H1 (cell line): Measurements from ENCODE around the gene GOLGA6C. TPM values are rescaled to one million over a fixed set of nuclear protein-coding genes. Genes with fewer than 3 reads are reported as not detected.

Experiments
- CTCF ChIA-PET: fragments of 300-600 bp; sonication (Branson Sonifier 250); formaldehyde crosslinking; loops from one replicate; lab custom pipeline; 2021; ENCODE audit not compliant: partially characterized antibody; lab: Charles Lee
- POLR2A ChIA-PET: fragments of 300-600 bp; sonication (Branson Sonifier 250); formaldehyde crosslinking; loops from one replicate; lab custom pipeline; 2021; ENCODE audit warnings: inconsistent platforms; ENCODE audit not compliant: partially characterized antibody; lab: Charles Lee
- DNase-seq, 2 experiments: peaks; one replicate each; pipeline versions ENCODE4 v3.0.0 to v3.0.0-alpha.2; 2010 to 2022; ENCODE audit warnings: low spot score in 2 of 2, low read depth in 1 of 2, mixed read lengths in 1 of 2
- FAIRE-seq: peaks from 2 replicates; lab custom pipeline; 2011; peaks lifted over from hg19 to GRCh38; lab: Jason Lieb, UNC
- H2AFZ ChIP-seq: 2 replicates; pipeline ENCODE4 v1.8.1; 2012; ENCODE audit warnings: low read length, inconsistent platforms
- H2AK5ac ChIP-seq: 2 replicates; pipeline ENCODE4 v1.6.1; 2013; ENCODE audit warnings: low read depth, low read length
- H2BK120ac ChIP-seq: replicated peaks from 2 replicates; pipeline ENCODE3; 2013; ENCODE audit warnings: low read depth, low read length, inconsistent platforms
- H2BK12ac ChIP-seq: 2 replicates; pipeline ENCODE4 v1.6.1; 2013; ENCODE audit warnings: low read depth, low read length
- H2BK15ac ChIP-seq: 2 replicates; pipeline ENCODE4 v1.6.1; 2013; ENCODE audit warnings: low read length
- H2BK20ac ChIP-seq: 2 replicates; pipeline ENCODE4 v1.6.1; 2013; ENCODE audit warnings: low read length
- H2BK5ac ChIP-seq: 2 replicates; pipeline ENCODE4 v1.6.1; 2013; ENCODE audit warnings: low read depth, low read length
- H3K14ac ChIP-seq: 2 replicates; pipeline ENCODE4 v1.6.1; 2013; ENCODE audit warnings: inconsistent platforms; ENCODE audit not compliant: insufficient read length
- H3K18ac ChIP-seq: 2 replicates; pipeline ENCODE4 v1.6.1; 2013; ENCODE audit warnings: low read length; ENCODE audit errors: extremely low read depth
- H3K23ac ChIP-seq: 2 replicates; pipeline ENCODE4 v1.6.1; 2013; ENCODE audit warnings: inconsistent platforms; ENCODE audit not compliant: insufficient read length
- H3K23me2 ChIP-seq: 2 replicates; pipeline ENCODE4 v1.6.1; 2013; ENCODE audit warnings: low read depth, low read length
- H3K27ac ChIP-seq: 2 replicates; pipeline ENCODE4 v1.6.1; 2011; ENCODE audit warnings: low read depth, low read length, inconsistent platforms
- H3K27me3 ChIP-seq, 4 experiments: replicated peaks in 1 of 4; 1 replicate in 1 of 4; 2 replicates in 3 of 4; pipeline versions ENCODE4 v1.6.1 to v1.8.1; 2011 to 2013; ENCODE audit warnings: low read length in 3 of 4, mild to moderate bottlenecking in 3 of 4, inconsistent platforms in 2 of 4, mixed read lengths in 2 of 4, moderate library complexity in 1 of 4; ENCODE audit not compliant: control insufficient read depth in 3 of 4, insufficient read depth in 3 of 4; ENCODE audit errors: extremely low read depth in 1 of 4
- H3K36me3 ChIP-seq, 4 experiments: 2 replicates each; pipeline versions ENCODE4 v1.6.1 to v1.8.1; 2011 to 2013; ENCODE audit warnings: mild to moderate bottlenecking in 4 of 4, low read length in 3 of 4, moderate library complexity in 2 of 4, control low read depth in 1 of 4, inconsistent platforms in 1 of 4; ENCODE audit not compliant: insufficient read depth in 4 of 4, control insufficient read depth in 2 of 4
- H3K4ac ChIP-seq: replicated peaks from 2 replicates; pipeline ENCODE3; 2013; ENCODE audit warnings: low read length, low read depth, mixed read lengths, inconsistent platforms; ENCODE audit not compliant: insufficient read length
- H3K4me1 ChIP-seq, 4 experiments: replicated peaks in 1 of 4; 1 replicate in 1 of 4; 2 replicates in 3 of 4; pipeline versions ENCODE4 v1.6.1 to v1.8.1; 2011 to 2013; ENCODE audit warnings: low read length in 3 of 4, inconsistent platforms in 2 of 4, mixed read lengths in 1 of 4; ENCODE audit not compliant: insufficient read depth in 4 of 4, control insufficient read depth in 3 of 4
- H3K4me2 ChIP-seq, 2 experiments: 2 replicates each; pipeline versions ENCODE4 v1.6.1 to v1.8.1; 2011 to 2013; ENCODE audit warnings: low read depth in 2 of 2, low read length in 2 of 2, control low read depth in 1 of 2, inconsistent platforms in 1 of 2, mild to moderate bottlenecking in 1 of 2; ENCODE audit not compliant: insufficient read depth in 1 of 2
- H3K4me3 ChIP-seq, 4 experiments: fragments of 200-600, 300-600 bp in 1 of 4; sonication (generic), shearing (Covaris generic), sonication (Bioruptor Twin) in 1 of 4; 2 replicates each; pipeline versions ENCODE4 v1.5.1 to v1.8.1; 2011 to 2016; ENCODE audit warnings: low read length in 4 of 4, low read depth in 3 of 4, control low read depth in 2 of 4, inconsistent platforms in 2 of 4, mild to moderate bottlenecking in 2 of 4, mixed read lengths in 1 of 4, moderate library complexity in 1 of 4; ENCODE audit not compliant: insufficient read depth in 2 of 4; ENCODE audit errors: extremely low read depth in 1 of 4
- H3K56ac ChIP-seq: replicated peaks from 2 replicates; pipeline ENCODE3; 2013; ENCODE audit warnings: low read depth, mild to moderate bottlenecking, mixed read lengths, low read length, inconsistent platforms; ENCODE audit not compliant: insufficient read length
- H3K79me1 ChIP-seq: 2 replicates; pipeline ENCODE4 v1.6.1; 2013; ENCODE audit warnings: low read depth, low read length, control low read depth
- H3K79me2 ChIP-seq, 2 experiments: 2 replicates each; pipeline versions ENCODE4 v1.6.1 to v1.8.1; 2012 to 2013; ENCODE audit warnings: low read length in 2 of 2, mild to moderate bottlenecking in 2 of 2, inconsistent platforms in 1 of 2; ENCODE audit not compliant: insufficient read depth in 2 of 2, control insufficient read depth in 1 of 2
- H3K9ac ChIP-seq, 4 experiments: replicated peaks in 1 of 4; 1 replicate in 1 of 4; 2 replicates in 3 of 4; pipeline versions ENCODE4 v1.6.1 to v1.8.1; 2011 to 2013; ENCODE audit warnings: low read depth in 3 of 4, low read length in 3 of 4, control low read depth in 2 of 4, mild to moderate bottlenecking in 2 of 4, moderate library complexity in 2 of 4, inconsistent platforms in 1 of 4; ENCODE audit errors: extremely low read depth in 1 of 4
- H3K9me3 ChIP-seq, 2 experiments: 2 replicates each; pipeline versions ENCODE4 v1.6.1 to v1.8.1; 2012 to 2013; ENCODE audit warnings: mild to moderate bottlenecking in 2 of 2, moderate library complexity in 2 of 2, control low read depth in 1 of 2, inconsistent platforms in 1 of 2, low read depth in 1 of 2, low read length in 1 of 2, mixed read lengths in 1 of 2; ENCODE audit not compliant: insufficient read depth in 2 of 2
- H4K20me1 ChIP-seq, 2 experiments: replicated peaks in 1 of 2; 2 replicates each; pipeline versions ENCODE3 to v1.8.1; 2011 to 2013; ENCODE audit warnings: inconsistent platforms in 2 of 2, low read length in 2 of 2, mild to moderate bottlenecking in 1 of 2; ENCODE audit not compliant: insufficient read depth in 2 of 2, control insufficient read depth in 1 of 2
- H4K5ac ChIP-seq: 2 replicates; pipeline ENCODE4 v1.6.1; 2013; ENCODE audit warnings: low read length, low read depth, mixed read lengths, inconsistent platforms; ENCODE audit not compliant: insufficient read length
- H4K8ac ChIP-seq: 2 replicates; pipeline ENCODE4 v1.8.0; 2013; ENCODE audit warnings: mild to moderate bottlenecking, moderate library complexity, low read length, inconsistent platforms; ENCODE audit not compliant: insufficient read depth; ENCODE audit errors: extremely low read depth
- H4K91ac ChIP-seq: replicated peaks from 2 replicates; pipeline ENCODE3; 2013; ENCODE audit warnings: low read length, mixed read lengths, inconsistent platforms; ENCODE audit not compliant: insufficient read length
- ASH2L ChIP-seq: fragments of 200-600, 300-600 bp; sonication (generic); IDR thresholded peaks from one replicate; pipeline ENCODE4 v1.7.1; 2017; ENCODE audit warnings: low read length
- CBX5 ChIP-seq: fragments of 300-800, 300-1000 bp; sonication (generic); IDR thresholded peaks from 2 replicates; pipeline ENCODE4 v1.7.1; 2016; ENCODE audit warnings: antibody characterized with exemption, low read length, low read depth
- CEBPB ChIP-seq: IDR thresholded peaks from 2 replicates; pipeline ENCODE4 v1.6.1; 2012; ENCODE audit warnings: low read depth, low read length
- CHD2 ChIP-seq: IDR thresholded peaks from 2 replicates; pipeline ENCODE4 v1.6.1; 2012; ENCODE audit warnings: low read length, improper control_type of control experiment
- EGR1 ChIP-seq: IDR thresholded peaks from 2 replicates; pipeline ENCODE4 v1.6.1; 2011; ENCODE audit warnings: low read depth, low read length, borderline replicate concordance
- HDAC2 ChIP-seq, 2 experiments: fragments of 300-600 bp in 1 of 2; sonication (generic) in 1 of 2; IDR thresholded peaks; 2 replicates each; pipeline ENCODE4 v1.6.1; 2011 to 2012; ENCODE audit warnings: low read depth in 2 of 2, low read length in 2 of 2, mild to moderate bottlenecking in 2 of 2, moderate library complexity in 2 of 2, borderline replicate concordance in 1 of 2, inconsistent platforms in 1 of 2
- KDM4A ChIP-seq: IDR thresholded peaks from one replicate; pipeline ENCODE4 v1.7.1; 2012; ENCODE audit warnings: low read depth, mild to moderate bottlenecking, moderate library complexity, low read length, inconsistent platforms; ENCODE audit not compliant: severe bottlenecking
- RAD21 ChIP-seq, 2 experiments: IDR thresholded peaks in 1 of 2; conservative IDR thresholded peaks in 1 of 2; 2 replicates each; pipeline ENCODE4 v1.6.1; 2011; ENCODE audit warnings: low read depth in 2 of 2, low read length in 2 of 2, improper control_type of control experiment in 1 of 2, inconsistent platforms in 1 of 2, mild to moderate bottlenecking in 1 of 2, moderate library complexity in 1 of 2
- RXRA ChIP-seq: IDR thresholded peaks from 2 replicates; pipeline ENCODE4 v1.6.1; 2011; ENCODE audit warnings: low read depth, mild to moderate bottlenecking, low read length, moderate library complexity; ENCODE audit not compliant: insufficient read depth
- WGBS, 2 experiments: shearing (Covaris generic) in 1 of 2; methylation state at CpG; one replicate each; pipeline versions ENCODE4 v1.1.6 to v1.1.7; 2013 to 2015; ENCODE audit warnings: low lambda C conversion rate in 2 of 2, mixed read lengths in 2 of 2, inconsistent platforms in 1 of 2, low coverage in 1 of 2, missing lambda C conversion rate in 1 of 2; ENCODE audit not compliant: insufficient replicate concordance in 2 of 2, insufficient coverage in 1 of 2, insufficient read length in 1 of 2; ENCODE audit errors: extremely low coverage in 1 of 2, missing lambda C conversion rate in 1 of 2; 5-methylcytosine and 5-hydroxymethylcytosine counted together
- polyA plus RNA-seq, 7 experiments: library from polyadenylated mRNA; depleted of rRNA in 3 of 7; stranded (reverse) in 5 of 7; unstranded in 2 of 7; fragments of >200 nt in 5 of 7; fragments of 200-250 nt in 2 of 7; gene quantifications; 1 replicate in 5 of 7; 2 replicates in 1 of 7; 4 replicates in 1 of 7; pipeline versions ENCODE4 v1.2.1 to v1.2.3, GENCODE V29; 2011 to 2013; ENCODE audit warnings: missing spikeins in 2 of 7, mixed read lengths in 2 of 7
- total RNA-seq: library from RNA; stranded (reverse); fragmentation: NEBNext Ultra II Directional; extraction: Animal tissue kit (Norgen Biotek cat#: 25700); gene quantifications from 2 replicates; pipeline ENCODE4 v1.2.1, GENCODE V29; 2021
- TF ChIP-seq, protein P1 (sequence below): IDR thresholded peaks from 2 replicates; pipeline ENCODE4 v1.6.1; 2011; ENCODE audit warnings: low read depth, mild to moderate bottlenecking, low read length; ENCODE audit not compliant: insufficient read depth

The GOLGA6C gene
- total and polyA plus RNA-seq, 2 of the 8 experiments (the other 6 are each of a cell fraction or from before 2014, with no cell fraction given), result 0.14 to 0.35 TPM

DNA sequence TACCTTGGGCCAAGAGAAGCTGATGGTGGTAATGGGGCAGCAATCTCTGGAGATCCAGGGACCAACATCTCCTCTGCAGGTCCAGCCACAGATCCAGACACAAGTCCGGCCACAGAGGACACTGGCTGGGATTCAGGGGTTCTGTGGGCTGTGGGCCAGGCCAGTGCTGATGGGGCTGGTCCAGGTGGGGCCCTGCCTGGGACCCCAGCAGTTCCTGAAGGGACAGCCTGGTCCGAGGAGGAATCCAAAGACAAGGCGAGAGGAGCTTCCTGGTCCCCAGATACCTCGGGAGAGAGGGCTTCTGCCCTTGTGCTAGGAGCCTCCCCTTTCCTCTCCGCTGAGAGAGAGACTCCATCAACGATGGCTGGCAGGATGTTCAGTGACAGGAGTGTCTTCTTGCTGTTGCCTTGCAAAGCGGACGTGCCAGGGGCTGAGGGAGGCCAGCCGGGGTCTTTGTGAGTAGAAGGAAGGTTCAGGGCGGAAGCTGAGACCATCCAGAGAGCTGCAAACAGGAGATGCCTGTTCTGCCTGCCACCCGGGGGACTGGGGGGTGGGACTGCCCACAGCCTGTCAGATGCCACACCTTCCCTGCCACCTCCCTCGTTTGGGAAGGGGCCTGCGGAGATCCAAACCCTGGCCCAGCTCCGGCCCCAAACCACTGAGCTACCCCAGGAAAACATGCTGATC, 24.5 kb upstream of the GOLGA6C start:
- no peak overlapping the region for H3K4me3 ChIP-seq
- no peak overlapping the region for H3K4me2 ChIP-seq
- no peak overlapping the region for H4K5ac ChIP-seq
- DNase-seq (no peak), FAIRE-seq (no peak)
- no peak overlapping the region for H2BK15ac ChIP-seq
- H3K27me3 ChIP-seq, result no peaks in the 10 kb centered on the region; a peak in 1 of 7 replicates
- H2BK20ac ChIP-seq, result no peak overlapping the region
- no peak overlapping the region for H3K9ac ChIP-seq
- no peaks in the 10 kb centered on the region for H3K79me2 ChIP-seq
- H2BK5ac ChIP-seq, result no peak overlapping the region; the same call in 1 of the 2 replicates
- H2AFZ ChIP-seq, result no peak overlapping the region
- ChIA-PET CTCF (no interaction called here), POLR2A (no interaction called here)
- H3K4me1 ChIP-seq, result peaks cover 0 to 3% (median 1%) of the 10 kb centered on the region in 4 experiments; a peak in 3 of 7 replicates
- no peak overlapping the region for H2BK120ac ChIP-seq
- no peaks in the 10 kb centered on the region for H3K23me2 ChIP-seq
- no peak overlapping the region for H4K8ac ChIP-seq
- no peak overlapping the region for H3K23ac ChIP-seq
- no peaks in the 10 kb centered on the region for H3K9me3 ChIP-seq
- peak overlapping the region; percentile 39; the same call in 1 of the 2 replicates for H2BK12ac ChIP-seq
- no peaks in the 10 kb centered on the region for H4K20me1 ChIP-seq
- no peaks in the 10 kb centered on the region for H3K36me3 ChIP-seq
- H3K56ac ChIP-seq, result no peak overlapping the region
- H3K14ac ChIP-seq, result no peak overlapping the region
- no peaks in the 10 kb centered on the region for H3K79me1 ChIP-seq
- H3K18ac ChIP-seq, result no peak overlapping the region
- WGBS, 2 experiments, result 91% methylated on average over 13 of the region's 14 CpGs; no CpG with 5 or more reads in 1 of the 2 experiments
- H3K4ac ChIP-seq, result no peak overlapping the region
- no peak overlapping the region for H2AK5ac ChIP-seq
- H4K91ac ChIP-seq, result no peak overlapping the region
- H3K27ac ChIP-seq, result no peak overlapping the region
- TF ChIP-seq CHD2 (no peak), RXRA (no peak), KDM4A (no peak), HDAC2 (IDR thresholded peaks at IDR 0.05; ENCODE audit: borderline replicate concordance in 1 of 2, low read depth in 2 of 2, low read length in 2 of 2) (no peak), RAD21 (IDR thresholded peaks at IDR 0.05 in 1 of 2, conservative IDR thresholded peaks at IDR 0.05 in 1 of 2; ENCODE audit: low read depth in 2 of 2, low read length in 2 of 2) (no peak), EGR1 (no peak), CEBPB (no peak), ASH2L (no peak), CBX5 (no peak)
- TF ChIP-seq, protein P1, sequence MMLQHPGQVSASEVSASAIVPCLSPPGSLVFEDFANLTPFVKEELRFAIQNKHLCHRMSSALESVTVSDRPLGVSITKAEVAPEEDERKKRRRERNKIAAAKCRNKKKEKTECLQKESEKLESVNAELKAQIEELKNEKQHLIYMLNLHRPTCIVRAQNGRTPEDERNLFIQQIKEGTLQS, result no peak
